ENCODE data around the gene TARDBP. TPM values are rescaled to one million over a fixed set of nuclear protein-coding genes. Genes with fewer than 3 reads are reported as not detected.

The TARDBP gene
- total and polyA plus RNA-seq, 2 donors (not counting 1 experiment from before 2014, with no cell fraction given): 85.2 to 222 TPM

DNA sequence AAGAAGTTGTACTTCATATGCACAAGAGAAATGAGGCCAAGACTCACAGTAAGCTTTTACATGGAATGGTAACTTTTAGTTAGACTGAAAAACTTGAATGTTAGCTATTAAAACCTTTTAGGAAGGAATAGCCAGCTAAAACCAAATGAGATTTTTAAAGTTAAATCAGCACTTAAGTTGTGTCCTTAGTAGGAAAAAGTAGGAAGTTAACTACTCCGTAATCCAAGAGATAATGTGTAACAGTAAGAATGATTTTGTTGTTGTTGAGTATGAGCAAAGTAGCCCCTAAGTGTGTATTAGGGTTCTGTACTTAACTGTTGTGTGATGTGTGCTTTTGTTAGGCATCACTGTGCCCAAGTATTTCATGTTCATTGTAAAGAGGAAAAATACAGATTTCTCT is 13.2 kb downstream of the TARDBP start:
- no peaks in the 10 kb centered on the region for H3K9me3 Mint-ChIP-seq (ENCODE audit: insufficient read depth)
- ChIA-PET POLR2A (no interaction called here), CTCF (interaction anchor here (1.8 kb wide), 1 partner anchor 12 kb away, joined by 6 read pairs; no protein-coding TSS in a partner anchor)
- H3K4me1 Mint-ChIP-seq: peaks cover 15% of the 10 kb centered on the region
- ATAC-seq (ENCODE audit: low read depth) (no peak), DNase-seq (no peak)
- Histone ChIP-seq H3K27ac (ENCODE audit: low read length in 2 of 2) (no peak overlapping the region), H4K20me1 (ENCODE audit: control insufficient read depth, insufficient read depth, low read length, poor library complexity, severe bottlenecking) (peaks cover 17% of the 10 kb centered on the region), H3K79me2 (ENCODE audit: control insufficient read depth, insufficient read depth, low read length) (no peaks in the 10 kb centered on the region), H3K27me3 (replicated peaks in 1 of 4; ENCODE audit: control extremely low read depth in 1 of 4, control insufficient read depth in 3 of 4, insufficient read depth in 4 of 4, low read length in 3 of 4) (no peaks in the 10 kb centered on the region), H3K9ac (ENCODE audit: low read length) (no peak overlapping the region), H3K36me3 (replicated peaks in 1 of 2; ENCODE audit: control extremely low read depth in 1 of 2, control insufficient read depth in 1 of 2, extremely low read depth in 1 of 2, insufficient read depth in 2 of 2, low read length in 1 of 2) (peaks cover 16 to 58% of the 10 kb centered on the region in 2 experiments), H2AFZ (ENCODE audit: insufficient read depth, low read depth, low read length, poor library complexity, severe bottlenecking) (no peak overlapping the region), H3K4me1 (ENCODE audit: control insufficient read depth in 2 of 2, insufficient read depth in 2 of 2, low read length in 2 of 2) (no peaks in the 10 kb centered on the region), H3K4me3 (ENCODE audit: control extremely low read depth in 1 of 5, extremely low read depth in 1 of 5, insufficient read depth in 1 of 5, low read depth in 2 of 5, low read length in 4 of 5) (no peak overlapping the region), H3K9me3 (ENCODE audit: control extremely low read depth in 1 of 3, control insufficient read depth in 2 of 3, insufficient read depth in 1 of 3, low read length in 2 of 3) (no peaks in the 10 kb centered on the region), H3K4me2 (replicated peaks; ENCODE audit: low read depth, low read length, poor library complexity, severe bottlenecking) (no peak overlapping the region)
- no peak for TF ChIP-seq EZH2 (IDR thresholded peaks at IDR 0.05; ENCODE audit: borderline replicate concordance, insufficient read depth, low read depth, low read length, poor library complexity, severe bottlenecking)
- TF ChIP-seq, protein P1, sequence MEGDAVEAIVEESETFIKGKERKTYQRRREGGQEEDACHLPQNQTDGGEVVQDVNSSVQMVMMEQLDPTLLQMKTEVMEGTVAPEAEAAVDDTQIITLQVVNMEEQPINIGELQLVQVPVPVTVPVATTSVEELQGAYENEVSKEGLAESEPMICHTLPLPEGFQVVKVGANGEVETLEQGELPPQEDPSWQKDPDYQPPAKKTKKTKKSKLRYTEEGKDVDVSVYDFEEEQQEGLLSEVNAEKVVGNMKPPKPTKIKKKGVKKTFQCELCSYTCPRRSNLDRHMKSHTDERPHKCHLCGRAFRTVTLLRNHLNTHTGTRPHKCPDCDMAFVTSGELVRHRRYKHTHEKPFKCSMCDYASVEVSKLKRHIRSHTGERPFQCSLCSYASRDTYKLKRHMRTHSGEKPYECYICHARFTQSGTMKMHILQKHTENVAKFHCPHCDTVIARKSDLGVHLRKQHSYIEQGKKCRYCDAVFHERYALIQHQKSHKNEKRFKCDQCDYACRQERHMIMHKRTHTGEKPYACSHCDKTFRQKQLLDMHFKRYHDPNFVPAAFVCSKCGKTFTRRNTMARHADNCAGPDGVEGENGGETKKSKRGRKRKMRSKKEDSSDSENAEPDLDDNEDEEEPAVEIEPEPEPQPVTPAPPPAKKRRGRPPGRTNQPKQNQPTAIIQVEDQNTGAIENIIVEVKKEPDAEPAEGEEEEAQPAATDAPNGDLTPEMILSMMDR (IDR thresholded peaks at IDR 0.05): no peak
- no peaks in the 10 kb centered on the region for H3K27me3 Mint-ChIP-seq
- intact Hi-C loops (cut with micrococcal nuclease): no loop called here
- WGBS (ENCODE audit: insufficient coverage): 100% methylated on average over 1 of the region's 1 CpG
- no peak overlapping the region for H3K4me3 Mint-ChIP-seq
- no peak overlapping the region for H3K27ac Mint-ChIP-seq

DNA sequence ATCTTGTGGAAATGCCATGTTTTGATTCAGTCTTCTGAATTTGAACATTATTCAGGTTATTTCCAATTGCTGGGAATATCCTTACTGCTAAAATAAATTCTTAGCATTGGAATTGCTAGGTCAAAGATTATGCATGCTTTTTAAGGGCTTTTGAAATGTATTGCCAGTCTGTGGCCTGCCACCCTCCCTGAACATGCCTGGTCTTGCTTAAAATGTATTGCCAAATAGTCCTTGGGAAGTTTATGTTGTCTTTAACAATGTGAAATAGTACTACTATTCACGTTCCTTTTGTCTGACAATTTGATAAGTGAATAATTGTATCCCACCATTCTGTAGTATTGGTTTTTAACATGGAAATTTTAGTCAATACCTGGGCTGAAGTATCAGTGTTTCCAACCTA is 13.6 kb downstream of the TARDBP start:
- Histone ChIP-seq H3K36me3 (replicated peaks in 1 of 2; ENCODE audit: control extremely low read depth in 1 of 2, control insufficient read depth in 1 of 2, extremely low read depth in 1 of 2, insufficient read depth in 2 of 2, low read length in 1 of 2) (peaks cover 16 to 56% of the 10 kb centered on the region in 2 experiments), H3K9ac (ENCODE audit: low read length) (no peak overlapping the region), H3K9me3 (ENCODE audit: control extremely low read depth in 1 of 3, control insufficient read depth in 2 of 3, insufficient read depth in 1 of 3, low read length in 2 of 3) (no peaks in the 10 kb centered on the region), H3K4me1 (ENCODE audit: control insufficient read depth in 2 of 2, insufficient read depth in 2 of 2, low read length in 2 of 2) (no peaks in the 10 kb centered on the region), H2AFZ (ENCODE audit: insufficient read depth, low read depth, low read length, poor library complexity, severe bottlenecking) (no peak overlapping the region), H3K27me3 (replicated peaks in 1 of 4; ENCODE audit: control extremely low read depth in 1 of 4, control insufficient read depth in 3 of 4, insufficient read depth in 4 of 4, low read length in 3 of 4) (no peaks in the 10 kb centered on the region), H3K4me2 (replicated peaks; ENCODE audit: low read depth, low read length, poor library complexity, severe bottlenecking) (no peak overlapping the region), H3K79me2 (ENCODE audit: control insufficient read depth, insufficient read depth, low read length) (no peaks in the 10 kb centered on the region), H3K27ac (ENCODE audit: low read length in 2 of 2) (no peak overlapping the region), H3K4me3 (ENCODE audit: control extremely low read depth in 1 of 5, extremely low read depth in 1 of 5, insufficient read depth in 1 of 5, low read depth in 2 of 5, low read length in 4 of 5) (no peak overlapping the region), H4K20me1 (ENCODE audit: control insufficient read depth, insufficient read depth, low read length, poor library complexity, severe bottlenecking) (peaks cover 14% of the 10 kb centered on the region)
- no peaks in the 10 kb centered on the region for H3K9me3 Mint-ChIP-seq (ENCODE audit: insufficient read depth)
- no peak overlapping the region for H3K4me3 Mint-ChIP-seq
- ChIA-PET CTCF (interaction anchor here (1.8 kb wide), 1 partner anchor 11 kb away, joined by 6 read pairs; no protein-coding TSS in a partner anchor), POLR2A (no interaction called here)
- WGBS (ENCODE audit: insufficient coverage): no CpG with 5 or more reads among the region's 1 CpG
- no peak for TF ChIP-seq EZH2 (IDR thresholded peaks at IDR 0.05; ENCODE audit: borderline replicate concordance, insufficient read depth, low read depth, low read length, poor library complexity, severe bottlenecking)
- TF ChIP-seq, protein P1 (IDR thresholded peaks at IDR 0.05): no peak
- no peak for DNase-seq
- intact Hi-C loops (cut with micrococcal nuclease): no loop called here
- H3K4me1 Mint-ChIP-seq: peaks cover 15% of the 10 kb centered on the region
- ATAC-seq (ENCODE audit: low read depth): no peak
- H3K27me3 Mint-ChIP-seq: no peaks in the 10 kb centered on the region
- no peak overlapping the region for H3K27ac Mint-ChIP-seq
